Measurements from ENCODE around the gene ENOPH1. TPM values are rescaled to one million over a fixed set of nuclear protein-coding genes. Genes with fewer than 3 reads are reported as not detected.
"Not testable (repeated sequence)": the region's sequence is repeated elsewhere in the genome, so short reads cannot be mapped to it uniquely, and the experiment has no call there.

The ENOPH1 gene
- total and polyA plus RNA-seq, 2 of the 4 experiments (the other 2 are of a cell fraction), result 18.0 to 36.0 TPM

- Histone ChIP-seq H3K56ac (ENCODE audit: extremely low read depth, insufficient read depth, low read length) (no peak overlapping the region), H3K9ac (ENCODE audit: low read depth, low read length) (no peak overlapping the region), H3K27me3 (ENCODE audit: control insufficient read depth, insufficient read depth, low read length) (no peaks in the 10 kb centered on the region), H2BK5ac (ENCODE audit: low read depth, low read length, poor library complexity, severe bottlenecking) (no peak overlapping the region), H3K4me2 (ENCODE audit: low read depth, low read length) (no peak overlapping the region), H2BK15ac (ENCODE audit: low read depth, low read length) (no peak overlapping the region), H3K9me3 (ENCODE audit: control insufficient read depth, insufficient read depth, low read length) (peaks cover 2% of the 10 kb centered on the region; the same call in 1 of the 2 replicates), H2BK120ac (ENCODE audit: low read depth, low read length) (no peak overlapping the region), H3K4me1 (ENCODE audit: control insufficient read depth, insufficient read depth, low read length) (no peaks in the 10 kb centered on the region; the same call in 1 of the 2 replicates), H3K4me3 (ENCODE audit: insufficient read depth, low read depth, low read length) (no peak overlapping the region), H2AFZ (replicated peaks; ENCODE audit: low read length, poor library complexity) (no peak overlapping the region), H4K91ac (ENCODE audit: insufficient read depth, low read depth, low read length) (no peak overlapping the region), H2AK9ac (replicated peaks; ENCODE audit: low read depth, low read length, poor library complexity) (no peak overlapping the region), H3K79me1 (ENCODE audit: low read depth in 1 of 2, low read length in 2 of 2) (no peaks in the 10 kb centered on the region), H2BK20ac (ENCODE audit: low read depth, low read length) (no peak overlapping the region), H3K18ac (ENCODE audit: low read depth, low read length) (no peak overlapping the region), H2AK5ac (ENCODE audit: low read depth, low read length) (no peak overlapping the region), H3K9me1 (ENCODE audit: insufficient read depth, low read length) (no peaks in the 10 kb centered on the region; the same call in 1 of the 2 replicates), H4K8ac (ENCODE audit: low read depth in 2 of 2, low read length in 2 of 2) (no peak overlapping the region), H3K36me3 (ENCODE audit: control insufficient read depth, insufficient read depth, low read length) (no peaks in the 10 kb centered on the region; the same call in 1 of the 2 replicates), H4K20me1 (ENCODE audit: insufficient read depth, low read length) (no peaks in the 10 kb centered on the region), H3K14ac (replicated peaks; ENCODE audit: low read depth, low read length) (0 out of 2 replicates have a peak overlapping the region, but pooled peaks have one; percentile 19), H3K23ac (ENCODE audit: low read depth, low read length) (no peak overlapping the region), H3K4ac (ENCODE audit: low read depth, low read length) (no peak overlapping the region; the same call in 1 of the 2 replicates), H3K27ac (ENCODE audit: insufficient read depth, low read length) (no peak overlapping the region), H4K5ac (ENCODE audit: low read depth, low read length) (no peak overlapping the region)
- dilution Hi-C loops (cut with HindIII; ENCODE audit: low sequenced_read_pairs, unreplicated experiment) (no loop called here), intact Hi-C loops (cut with micrococcal nuclease) (loop anchor here (10.0 kb wide), 1 partner anchor 985 kb away; the partner anchor contains the start of genes HELQ and MRPS18C), in situ Hi-C loops (cut with MboI; ENCODE audit: low sequenced_read_pairs) (loop anchor here (10.0 kb wide), 1 partner anchor 355 kb away; no protein-coding TSS in a partner anchor)
- ATAC-seq (ENCODE audit: low read depth) (peak; percentile 95), DNase-seq (peak; percentile 70)
- CTCF ChIA-PET, result interaction anchor here (1.3 kb wide), 1 partner anchor 20 kb away, joined by 4 read pairs; no protein-coding TSS in a partner anchor
- no CpG with 5 or more reads among the region's 2 CpGs for WGBS, 2 experiments (ENCODE audit: extremely low coverage in 2 of 2, insufficient read length in 1 of 2)
- POLR2A ChIA-PET (ENCODE audit: unreplicated experiment), result no interaction called here
- TF ChIP-seq RCOR1 (IDR thresholded peaks at IDR 0.05; ENCODE audit: insufficient replicate concordance, low read length) (no peak), SMC3 (IDR thresholded peaks at IDR 0.05; ENCODE audit: low read depth, low read length) (no peak), BHLHE40 (IDR thresholded peaks at IDR 0.05; ENCODE audit: low read depth, low read length) (no peak), MXI1 (IDR thresholded peaks at IDR 0.05; ENCODE audit: borderline replicate concordance, low read depth, low read length) (no peak), RAD21 (IDR thresholded peaks at IDR 0.05; ENCODE audit: low read length) (peak; percentile 18; the same call in 1 of the 2 replicates)
- BruUV-seq (replicated peaks), result no TSS peak
Measured at GRCh38 chr4:82469791-82470345, 39.5 kb downstream of the ENOPH1 start.

- H3K14ac ChIP-seq (replicated peaks; ENCODE audit: low read depth, low read length); H3K27me3 ChIP-seq (ENCODE audit: control insufficient read depth, insufficient read depth, low read length); H3K4me2 ChIP-seq (ENCODE audit: low read depth, low read length); H2BK5ac ChIP-seq (ENCODE audit: low read depth, low read length, poor library complexity, severe bottlenecking); ATAC-seq (ENCODE audit: low read depth); H3K9me1 ChIP-seq (ENCODE audit: insufficient read depth, low read length); H4K91ac ChIP-seq (ENCODE audit: insufficient read depth, low read depth, low read length); H3K79me1 ChIP-seq (ENCODE audit: low read depth in 1 of 2, low read length in 2 of 2); H2BK20ac ChIP-seq (ENCODE audit: low read depth, low read length); in situ Hi-C loops (cut with MboI; ENCODE audit: low sequenced_read_pairs); H3K9me3 ChIP-seq (ENCODE audit: control insufficient read depth, insufficient read depth, low read length); H3K4ac ChIP-seq (ENCODE audit: low read depth, low read length); H3K9ac ChIP-seq (ENCODE audit: low read depth, low read length); H3K4me3 ChIP-seq (ENCODE audit: insufficient read depth, low read depth, low read length); POLR2A ChIA-PET (ENCODE audit: unreplicated experiment); BruUV-seq (replicated peaks); H4K20me1 ChIP-seq (ENCODE audit: insufficient read depth, low read length); H3K4me1 ChIP-seq (ENCODE audit: control insufficient read depth, insufficient read depth, low read length); H2AFZ ChIP-seq (replicated peaks; ENCODE audit: low read length, poor library complexity); intact Hi-C loops (cut with micrococcal nuclease); H2BK15ac ChIP-seq (ENCODE audit: low read depth, low read length); DNase-seq; CTCF ChIA-PET; H4K8ac ChIP-seq (ENCODE audit: low read depth in 2 of 2, low read length in 2 of 2); H2AK5ac ChIP-seq (ENCODE audit: low read depth, low read length); H3K36me3 ChIP-seq (ENCODE audit: control insufficient read depth, insufficient read depth, low read length); dilution Hi-C loops (cut with HindIII; ENCODE audit: low sequenced_read_pairs, unreplicated experiment); H2BK120ac ChIP-seq (ENCODE audit: low read depth, low read length); H3K23ac ChIP-seq (ENCODE audit: low read depth, low read length); H2AK9ac ChIP-seq (replicated peaks; ENCODE audit: low read depth, low read length, poor library complexity); H4K5ac ChIP-seq (ENCODE audit: low read depth, low read length); H3K18ac ChIP-seq (ENCODE audit: low read depth, low read length); H3K56ac ChIP-seq (ENCODE audit: extremely low read depth, insufficient read depth, low read length); H3K27ac ChIP-seq (ENCODE audit: insufficient read depth, low read length): not testable (repeated sequence)
- WGBS, 2 experiments (ENCODE audit: extremely low coverage in 2 of 2, insufficient read length in 1 of 2), result no CpG with 5 or more reads among the region's 5 CpGs
Measured at GRCh38 chr4:82473080-82473479, 42.7 kb downstream of the ENOPH1 start.
